Measurements from ENCODE around the gene ARFRP1.

- TF ChIP-seq CTCF (IDR thresholded peaks at IDR 0.05) = no peak
- no peak for TF ChIP-seq EZH2 (IDR thresholded peaks at IDR 0.05; ENCODE audit: borderline replicate concordance, insufficient read depth, low read depth, low read length, poor library complexity, severe bottlenecking)
Observed at GRCh38 chr20:63733579-63734081, 25.9 kb upstream of the ARFRP1 start.
